Measurements from ENCODE around the gene SYNJ1. TPM values are rescaled to one million over a fixed set of nuclear protein-coding genes. Genes with fewer than 3 reads are reported as not detected.

Gene SYNJ1
- total and polyA plus RNA-seq, 2 of the 13 experiments (the other 11 are each of a cell fraction or from before 2014, with no cell fraction given), result 2.0 to 2.7 TPM

DNA sequence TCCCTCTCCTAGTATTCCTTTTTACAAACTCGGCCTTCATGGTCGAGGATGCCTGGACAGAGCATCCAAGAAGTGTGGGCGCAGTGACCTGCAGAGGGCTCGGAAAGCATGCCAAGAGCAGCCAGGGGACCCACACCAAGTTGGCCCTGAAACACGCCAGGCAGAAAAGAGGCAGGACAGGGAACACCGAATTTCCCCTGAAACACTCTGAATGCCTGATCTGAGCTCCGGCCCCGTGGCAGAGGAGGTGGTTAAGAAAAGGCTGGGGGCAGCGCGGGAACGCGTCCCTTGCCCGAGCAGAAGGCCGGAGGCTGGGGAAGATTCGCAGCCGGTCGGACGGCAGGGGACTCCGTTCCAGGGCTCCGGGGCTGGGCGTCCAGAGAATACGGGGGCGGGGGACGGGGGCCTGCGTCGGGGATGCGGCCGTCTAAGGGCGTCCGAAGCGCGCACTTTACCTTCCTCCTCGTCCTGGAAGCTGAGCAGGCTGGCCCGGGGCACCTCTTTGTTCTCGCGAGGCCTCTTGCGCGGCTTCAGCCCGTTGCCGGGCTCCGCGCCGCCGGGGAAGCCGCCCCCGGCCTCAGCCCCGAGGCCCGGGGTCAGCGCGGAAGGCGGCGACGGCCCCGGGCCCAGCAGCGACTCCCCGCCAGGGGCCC lies 43.2 kb upstream of the SYNJ1 start (continued):
- TF ChIP-seq PCBP1 (IDR thresholded peaks at IDR 0.05; ENCODE audit: borderline replicate concordance, low read depth, low read length) (no peak), ZC3H13 (CRISPR knock-in tag; IDR thresholded peaks at IDR 0.05) (0 out of 2 replicates have a peak, but pooled peaks have one; percentile 22), NR1H2 (CRISPR knock-in tag; IDR thresholded peaks at IDR 0.05; ENCODE audit: borderline replicate concordance, low read depth) (no peak), ZNF879 (CRISPR knock-in tag; IDR thresholded peaks at IDR 0.05) (no peak; the same call in 1 of the 2 replicates), MXD3 (CRISPR knock-in tag; IDR thresholded peaks at IDR 0.05) (0 out of 2 replicates have a peak, but pooled peaks have one; percentile 47), IRX3 (CRISPR knock-in tag; IDR thresholded peaks at IDR 0.05; ENCODE audit: borderline replicate concordance, low read depth) (no peak), PHF20 (CRISPR knock-in tag; IDR thresholded peaks at IDR 0.05) (no peak), ZNF432 (CRISPR knock-in tag; IDR thresholded peaks at IDR 0.05; ENCODE audit: borderline replicate concordance) (no peak), SP4 (CRISPR knock-in tag; IDR thresholded peaks at IDR 0.05) (no peak), REXO4 (CRISPR knock-in tag; IDR thresholded peaks at IDR 0.05; ENCODE audit: borderline replicate concordance) (0 out of 2 replicates have a peak, but pooled peaks have one; percentile 39), SRY (CRISPR knock-in tag; IDR thresholded peaks at IDR 0.05) (0 out of 2 replicates have a peak, but pooled peaks have one; percentile 17), ZNF777 (CRISPR knock-in tag; IDR thresholded peaks at IDR 0.05) (peak; percentile 79), HDAC1 (CRISPR knock-in tag; IDR thresholded peaks at IDR 0.05) (peak; percentile 20), STAG1 (CRISPR knock-in tag; IDR thresholded peaks at IDR 0.05) (0 out of 2 replicates have a peak, but pooled peaks have one; percentile 8), IKZF4 (CRISPR knock-in tag; IDR thresholded peaks at IDR 0.05; ENCODE audit: borderline replicate concordance, low read depth, not compliant biosample characterization) (no peak), ZNF670 (CRISPR knock-in tag; IDR thresholded peaks at IDR 0.05; ENCODE audit: borderline replicate concordance) (no peak)
- TF ChIP-seq, protein P1, sequence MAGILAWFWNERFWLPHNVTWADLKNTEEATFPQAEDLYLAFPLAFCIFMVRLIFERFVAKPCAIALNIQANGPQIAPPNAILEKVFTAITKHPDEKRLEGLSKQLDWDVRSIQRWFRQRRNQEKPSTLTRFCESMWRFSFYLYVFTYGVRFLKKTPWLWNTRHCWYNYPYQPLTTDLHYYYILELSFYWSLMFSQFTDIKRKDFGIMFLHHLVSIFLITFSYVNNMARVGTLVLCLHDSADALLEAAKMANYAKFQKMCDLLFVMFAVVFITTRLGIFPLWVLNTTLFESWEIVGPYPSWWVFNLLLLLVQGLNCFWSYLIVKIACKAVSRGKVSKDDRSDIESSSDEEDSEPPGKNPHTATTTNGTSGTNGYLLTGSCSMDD (CRISPR knock-in tag; IDR thresholded peaks at IDR 0.05), result no peak
- TF ChIP-seq, protein P2, sequence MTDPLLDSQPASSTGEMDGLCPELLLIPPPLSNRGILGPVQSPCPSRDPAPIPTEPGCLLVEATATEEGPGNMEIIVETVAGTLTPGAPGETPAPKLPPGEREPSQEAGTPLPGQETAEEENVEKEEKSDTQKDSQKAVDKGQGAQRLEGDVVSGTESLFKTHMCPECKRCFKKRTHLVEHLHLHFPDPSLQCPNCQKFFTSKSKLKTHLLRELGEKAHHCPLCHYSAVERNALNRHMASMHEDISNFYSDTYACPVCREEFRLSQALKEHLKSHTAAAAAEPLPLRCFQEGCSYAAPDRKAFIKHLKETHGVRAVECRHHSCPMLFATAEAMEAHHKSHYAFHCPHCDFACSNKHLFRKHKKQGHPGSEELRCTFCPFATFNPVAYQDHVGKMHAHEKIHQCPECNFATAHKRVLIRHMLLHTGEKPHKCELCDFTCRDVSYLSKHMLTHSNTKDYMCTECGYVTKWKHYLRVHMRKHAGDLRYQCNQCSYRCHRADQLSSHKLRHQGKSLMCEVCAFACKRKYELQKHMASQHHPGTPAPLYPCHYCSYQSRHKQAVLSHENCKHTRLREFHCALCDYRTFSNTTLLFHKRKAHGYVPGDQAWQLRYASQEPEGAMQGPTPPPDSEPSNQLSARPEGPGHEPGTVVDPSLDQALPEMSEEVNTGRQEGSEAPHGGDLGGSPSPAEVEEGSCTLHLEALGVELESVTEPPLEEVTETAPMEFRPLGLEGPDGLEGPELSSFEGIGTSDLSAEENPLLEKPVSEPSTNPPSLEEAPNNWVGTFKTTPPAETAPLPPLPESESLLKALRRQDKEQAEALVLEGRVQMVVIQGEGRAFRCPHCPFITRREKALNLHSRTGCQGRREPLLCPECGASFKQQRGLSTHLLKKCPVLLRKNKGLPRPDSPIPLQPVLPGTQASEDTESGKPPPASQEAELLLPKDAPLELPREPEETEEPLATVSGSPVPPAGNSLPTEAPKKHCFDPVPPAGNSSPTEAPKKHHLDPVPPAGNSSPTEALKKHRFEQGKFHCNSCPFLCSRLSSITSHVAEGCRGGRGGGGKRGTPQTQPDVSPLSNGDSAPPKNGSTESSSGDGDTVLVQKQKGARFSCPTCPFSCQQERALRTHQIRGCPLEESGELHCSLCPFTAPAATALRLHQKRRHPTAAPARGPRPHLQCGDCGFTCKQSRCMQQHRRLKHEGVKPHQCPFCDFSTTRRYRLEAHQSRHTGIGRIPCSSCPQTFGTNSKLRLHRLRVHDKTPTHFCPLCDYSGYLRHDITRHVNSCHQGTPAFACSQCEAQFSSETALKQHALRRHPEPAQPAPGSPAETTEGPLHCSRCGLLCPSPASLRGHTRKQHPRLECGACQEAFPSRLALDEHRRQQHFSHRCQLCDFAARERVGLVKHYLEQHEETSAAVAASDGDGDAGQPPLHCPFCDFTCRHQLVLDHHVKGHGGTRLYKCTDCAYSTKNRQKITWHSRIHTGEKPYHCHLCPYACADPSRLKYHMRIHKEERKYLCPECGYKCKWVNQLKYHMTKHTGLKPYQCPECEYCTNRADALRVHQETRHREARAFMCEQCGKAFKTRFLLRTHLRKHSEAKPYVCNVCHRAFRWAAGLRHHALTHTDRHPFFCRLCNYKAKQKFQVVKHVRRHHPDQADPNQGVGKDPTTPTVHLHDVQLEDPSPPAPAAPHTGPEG (CRISPR knock-in tag; IDR thresholded peaks at IDR 0.05), result no peak
